ENCODE data around the gene ATP6V0C.
"Not testable (repeated sequence)": the region's sequence is repeated elsewhere in the genome, so short reads cannot be mapped to it uniquely, and the experiment has no call there.

Gene ATP6V0C

GRCh38 chr16:2560131-2560797, 46.5 kb downstream of the ATP6V0C start:
- not testable (repeated sequence) for DNase-seq

- not testable (repeated sequence) for DNase-seq
Measured at GRCh38 chr16:2560798-2561133, 47.0 kb downstream of the ATP6V0C start.

- not testable (repeated sequence) for DNase-seq
Measured at GRCh38 chr16:2567506-2567905, 53.8 kb downstream of the ATP6V0C start.

GRCh38 chr16:2568573-2568972, 54.8 kb downstream of the ATP6V0C start:
- DNase-seq, result not testable (repeated sequence)

Measured in DMS79 (cell line).